SKM-1 treated with dmso at 0.1 percent for 144 hours (cell line): ENCODE data around the gene ANKRD13A.
"Not testable (repeated sequence)": the region's sequence is repeated elsewhere in the genome, so short reads cannot be mapped to it uniquely, and the experiment has no call there.

Experiments
- DNase-seq: peaks from one replicate; lab custom pipeline; 2025; ENCODE audit not compliant: unreplicated experiment; lab: John Stamatoyannopoulos, UW

The ANKRD13A gene

GRCh38 chr12:110047297-110047940 lies 48.2 kb downstream of the ANKRD13A start:
- DNase-seq = no peak

- peak; percentile 79 for DNase-seq
Measured at GRCh38 chr12:110048242-110049027, 49.2 kb downstream of the ANKRD13A start, which contains the start of gene C12orf76. Gene C12orf76, minus strand, starts transcription at chr12:110048522. Its CDS starts 27 bp downstream, at chr12:110048495.

GRCh38 chr12:110049034-110049433 lies 49.8 kb downstream of the ANKRD13A start:
- DNase-seq = not testable (repeated sequence)

- DNase-seq = not testable (repeated sequence)
Measured at GRCh38 chr12:110049666-110050065, 50.4 kb downstream of the ANKRD13A start.

- no peak for DNase-seq
Measured at GRCh38 chr12:110050927-110051326, 51.7 kb downstream of the ANKRD13A start.

GRCh38 chr12:110055375-110056352 lies 56.4 kb downstream of the ANKRD13A start:
- not testable (repeated sequence) for DNase-seq

GRCh38 chr12:110056643-110057042 lies 57.4 kb downstream of the ANKRD13A start:
- DNase-seq = not testable (repeated sequence)

GRCh38 chr12:110058875-110059615 lies 59.8 kb downstream of the ANKRD13A start:
- DNase-seq = no peak

- DNase-seq = no peak
Measured at GRCh38 chr12:110059651-110060000, 60.4 kb downstream of the ANKRD13A start.

- DNase-seq = no peak
Measured at GRCh38 chr12:110062241-110062640, 63.0 kb downstream of the ANKRD13A start.

GRCh38 chr12:110065540-110065939 lies 66.3 kb downstream of the ANKRD13A start:
- no peak for DNase-seq

- DNase-seq = no peak
Measured at GRCh38 chr12:110067531-110067930, 68.3 kb downstream of the ANKRD13A start.

GRCh38 chr12:110068115-110068514 lies 68.9 kb downstream of the ANKRD13A start:
- not testable (repeated sequence) for DNase-seq

- DNase-seq = no peak
Measured at GRCh38 chr12:110068654-110069053, 69.4 kb downstream of the ANKRD13A start.

GRCh38 chr12:110071504-110071903 lies 72.3 kb downstream of the ANKRD13A start:
- DNase-seq = no peak

- no peak for DNase-seq
Measured at GRCh38 chr12:110071967-110072366, 72.7 kb downstream of the ANKRD13A start.

GRCh38 chr12:110072636-110073035 lies 73.4 kb downstream of the ANKRD13A start:
- DNase-seq = not testable (repeated sequence)

GRCh38 chr12:110073049-110073831 lies 74.0 kb downstream of the ANKRD13A start:
- no peak for DNase-seq

- DNase-seq = no peak
Measured at GRCh38 chr12:110074089-110074488, 74.9 kb downstream of the ANKRD13A start.

GRCh38 chr12:110075880-110076279 lies 76.7 kb downstream of the ANKRD13A start:
- DNase-seq = no peak
